IMR-90 (cell line): Measurements from ENCODE around the gene LARP4B. TPM values are rescaled to one million over a fixed set of nuclear protein-coding genes. Genes with fewer than 3 reads are reported as not detected.

Experiments
- ATAC-seq: fragments of 200-7000 bp; cut with Tn5 transposase; 2 replicates; pipeline ENCODE4 v1.9.1; 2020; ENCODE audit warnings: low read depth, mild to moderate bottlenecking, moderate library complexity
- BruUV-seq: library from RNA; stranded (reverse); fragments of 400-500 nt; replicated peaks from 2 replicates; lab custom pipeline; 2021; lab: Mats Ljungman, UMichigan
- CTCF ChIA-PET: fragments of 300-600 bp; formaldehyde crosslinking; extraction: SDS; loops from one replicate; lab custom pipeline; 2021; ENCODE audit warnings: antibody characterized with exemption; lab: Yijun Ruan, JAX
- POLR2A ChIA-PET: fragments of 300-600 bp; sonication (Branson Sonifier 250); formaldehyde crosslinking; loops from one replicate; lab custom pipeline; 2022; ENCODE audit warnings: antibody characterized with exemption; ENCODE audit not compliant: unreplicated experiment; lab: Charles Lee
- DNase-seq: peaks from one replicate; pipeline ENCODE4 v3.0.0; 2013
- H2AFZ ChIP-seq: replicated peaks from 2 replicates; pipeline ENCODE3; 2013; ENCODE audit warnings: low read length, mild to moderate bottlenecking; ENCODE audit not compliant: poor library complexity
- H2AK5ac ChIP-seq: 2 replicates; pipeline ENCODE4 v1.6.1; 2013; ENCODE audit warnings: low read depth, low read length, inconsistent platforms
- H2AK9ac ChIP-seq: replicated peaks from 2 replicates; pipeline ENCODE3; 2013; ENCODE audit warnings: mild to moderate bottlenecking, low read depth, low read length, moderate library complexity; ENCODE audit not compliant: poor library complexity
- H2BK120ac ChIP-seq: 2 replicates; pipeline ENCODE4 v1.6.1; 2013; ENCODE audit warnings: low read depth, low read length, inconsistent platforms
- H2BK15ac ChIP-seq: 3 replicates; pipeline ENCODE4 v1.6.1; 2013; ENCODE audit warnings: low read depth, low read length, inconsistent platforms
- H2BK20ac ChIP-seq: 2 replicates; pipeline ENCODE4 v1.6.1; 2013; ENCODE audit warnings: low read depth, mild to moderate bottlenecking, inconsistent platforms, low read length, moderate library complexity
- H2BK5ac ChIP-seq: 2 replicates; pipeline ENCODE4 v1.6.1; 2013; ENCODE audit warnings: mild to moderate bottlenecking, low read depth, low read length, inconsistent platforms; ENCODE audit not compliant: poor library complexity, severe bottlenecking
- H3K14ac ChIP-seq: replicated peaks from 2 replicates; pipeline ENCODE4 v1.6.1; 2013; ENCODE audit warnings: low read depth, low read length, inconsistent platforms
- H3K18ac ChIP-seq: 2 replicates; pipeline ENCODE4 v1.6.1; 2013; ENCODE audit warnings: low read depth, low read length, control low read depth
- H3K23ac ChIP-seq: 2 replicates; pipeline ENCODE4 v1.6.1; 2013; ENCODE audit warnings: low read depth, low read length, inconsistent platforms
- H3K27ac ChIP-seq: 2 replicates; pipeline ENCODE4 v1.5.1; 2013; ENCODE audit warnings: mild to moderate bottlenecking, control low read depth, low read length; ENCODE audit not compliant: insufficient read depth
- H3K27me3 ChIP-seq: 2 replicates; pipeline ENCODE4 v1.6.1; 2013; ENCODE audit warnings: low read length; ENCODE audit not compliant: control insufficient read depth, insufficient read depth
- H3K36me3 ChIP-seq: 2 replicates; pipeline ENCODE4 v1.6.1; 2013; ENCODE audit warnings: low read length, mixed read lengths; ENCODE audit not compliant: control insufficient read depth, insufficient read depth
- H3K4ac ChIP-seq: 2 replicates; pipeline ENCODE4 v1.6.1; 2013; ENCODE audit warnings: low read depth, low read length, inconsistent platforms
- H3K4me1 ChIP-seq: 2 replicates; pipeline ENCODE4 v1.6.1; 2013; ENCODE audit warnings: low read length, mixed read lengths; ENCODE audit not compliant: control insufficient read depth, insufficient read depth
- H3K4me2 ChIP-seq: 2 replicates; pipeline ENCODE4 v1.6.1; 2013; ENCODE audit warnings: low read depth, mild to moderate bottlenecking, control low read depth, low read length, moderate library complexity
- H3K4me3 ChIP-seq: 2 replicates; pipeline ENCODE4 v1.5.1; 2013; ENCODE audit warnings: low read depth, mild to moderate bottlenecking, control low read depth, low read length, moderate library complexity; ENCODE audit not compliant: insufficient read depth
- H3K56ac ChIP-seq: 2 replicates; pipeline ENCODE4 v1.6.1; 2013; ENCODE audit warnings: low read length, inconsistent platforms; ENCODE audit not compliant: insufficient read depth; ENCODE audit errors: extremely low read depth
- H3K79me1 ChIP-seq, 2 experiments: 2 replicates each; pipeline ENCODE4 v1.6.1; 2013; ENCODE audit warnings: low read length in 2 of 2, inconsistent platforms in 1 of 2, low read depth in 1 of 2
- H3K9ac ChIP-seq: 2 replicates; pipeline ENCODE4 v1.6.1; 2013; ENCODE audit warnings: low read depth, low read length, control low read depth
- H3K9me1 ChIP-seq: 2 replicates; pipeline ENCODE4 v1.6.1; 2013; ENCODE audit warnings: low read length, inconsistent platforms; ENCODE audit not compliant: insufficient read depth
- H3K9me3 ChIP-seq: 2 replicates; pipeline ENCODE4 v1.6.1; 2013; ENCODE audit warnings: low read length; ENCODE audit not compliant: control insufficient read depth, insufficient read depth
- H4K20me1 ChIP-seq: 2 replicates; pipeline ENCODE4 v1.6.1; 2013; ENCODE audit warnings: low read length, inconsistent platforms; ENCODE audit not compliant: insufficient read depth
- H4K5ac ChIP-seq: 2 replicates; pipeline ENCODE4 v1.6.1; 2013; ENCODE audit warnings: mild to moderate bottlenecking, low read depth, low read length, control low read depth
- H4K8ac ChIP-seq, 2 experiments: 2 replicates each; pipeline ENCODE4 v1.6.1; 2013; ENCODE audit warnings: low read depth in 2 of 2, low read length in 2 of 2, control low read depth in 1 of 2, inconsistent platforms in 1 of 2
- H4K91ac ChIP-seq: 2 replicates; pipeline ENCODE4 v1.6.1; 2013; ENCODE audit warnings: low read depth, low read length, inconsistent platforms; ENCODE audit not compliant: insufficient read depth
- CHD1 ChIP-seq: IDR thresholded peaks from 2 replicates; pipeline ENCODE4 v1.6.1; 2012; ENCODE audit warnings: low read depth, low read length, improper control_type of control experiment
- FOS ChIP-seq: fragments of 150-350 bp; IDR thresholded peaks from 2 replicates; pipeline ENCODE4 v1.6.1; 2016; ENCODE audit warnings: low read depth, low read length
- MAFK ChIP-seq: IDR thresholded peaks from 2 replicates; pipeline ENCODE4 v1.6.1; 2012; ENCODE audit warnings: low read depth, low read length, improper control_type of control experiment
- MXI1 ChIP-seq: IDR thresholded peaks from 2 replicates; pipeline ENCODE4 v1.6.1; 2012; ENCODE audit warnings: low read depth, mild to moderate bottlenecking, low read length, moderate library complexity, borderline replicate concordance
- RAD21 ChIP-seq: IDR thresholded peaks from 2 replicates; pipeline ENCODE4 v1.6.1; 2012; ENCODE audit warnings: low read length, improper control_type of control experiment
- RCOR1 ChIP-seq: IDR thresholded peaks from 2 replicates; pipeline ENCODE4 v1.6.1; 2012; ENCODE audit warnings: mild to moderate bottlenecking, low read length, improper control_type of control experiment; ENCODE audit not compliant: insufficient replicate concordance
- RFX5 ChIP-seq: IDR thresholded peaks from 2 replicates; pipeline ENCODE4 v1.8.0; 2012; ENCODE audit warnings: low read depth, mild to moderate bottlenecking, low read length, moderate library complexity
- SMC3 ChIP-seq: fragments of 150-350 bp; IDR thresholded peaks from 2 replicates; pipeline ENCODE4 v1.6.1; 2016; ENCODE audit warnings: low read depth, mild to moderate bottlenecking, antibody characterized with exemption, low read length, moderate library complexity
- WGBS, 2 experiments: methylation state at CpG; one replicate each; pipeline versions ENCODE4 v1.1.5 to v1.1.7; 2013; ENCODE audit warnings: missing lambda C conversion rate in 2 of 2; ENCODE audit not compliant: insufficient read length in 1 of 2; ENCODE audit errors: extremely low coverage in 2 of 2; 5-methylcytosine and 5-hydroxymethylcytosine counted together
- dilution Hi-C: fragments of 300-500 bp; cut with HindIII; formaldehyde crosslinking; loops from one replicate; pipeline ENCODE4 v1.14.3; 2018; ENCODE audit warnings: low sequenced_read_pairs; ENCODE audit not compliant: unreplicated experiment
- in situ Hi-C: fragments of 300-500 bp; cut with MboI; formaldehyde crosslinking; loops from 3 replicates; pipeline ENCODE4 v1.14.3; 2019; ENCODE audit warnings: low sequenced_read_pairs, inconsistent platforms, mixed read lengths
- intact Hi-C: fragments of 100-400 bp; cut with micrococcal nuclease; formaldehyde crosslinking; loops from 2 replicates; pipeline ENCODE4 v1.10.0; 2022
- polyA plus RNA-seq, 3 experiments: library from polyadenylated mRNA; depleted of rRNA; stranded (reverse); fragments of >200 nt; gene quantifications; 2 replicates each; pipeline ENCODE4 v1.2.3, GENCODE V29; 2012; ENCODE audit warnings: low replicate concordance in 1 of 3
- total RNA-seq: library from RNA; depleted of rRNA; stranded (reverse); fragments of >200 nt; gene quantifications from 2 replicates; pipeline ENCODE4 v1.2.3, GENCODE V29; 2012
- TF ChIP-seq, protein P1 (sequence below): fragments of 150-350 bp; IDR thresholded peaks from 2 replicates; pipeline ENCODE4 v1.6.1; 2016; ENCODE audit warnings: low read depth, mild to moderate bottlenecking, low read length, moderate library complexity, borderline replicate concordance
- TF ChIP-seq, protein P2 (sequence below): fragments of 150-350 bp; IDR thresholded peaks from 2 replicates; pipeline ENCODE4 v1.6.1; 2017; ENCODE audit warnings: mild to moderate bottlenecking, antibody characterized with exemption, low read length, low read depth

The LARP4B gene
- total and polyA plus RNA-seq, 2 of the 4 experiments (the other 2 are of a cell fraction), result 24.3 to 25.5 TPM

DNA sequence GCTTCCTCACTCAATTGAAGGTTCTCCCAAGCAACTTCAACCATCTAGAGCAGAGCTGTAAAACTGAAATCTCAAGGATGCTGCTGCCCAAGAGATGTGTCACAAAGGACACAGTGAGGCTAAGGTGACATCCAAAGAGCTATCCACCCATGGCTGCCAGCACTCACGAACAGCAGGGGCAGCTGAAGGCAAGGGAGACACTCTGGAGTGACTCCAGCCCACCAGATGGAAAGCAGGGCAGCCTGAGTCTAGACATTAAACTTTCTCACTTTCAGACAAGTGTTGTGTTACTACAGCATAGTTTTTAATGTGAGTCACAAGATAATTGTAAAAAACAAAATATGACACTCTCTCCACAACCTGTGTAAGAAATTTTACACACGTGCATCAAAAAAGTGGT is 113.5 kb downstream of the LARP4B start:
- WGBS, 2 experiments, result no CpG with 5 or more reads among the region's 2 CpGs
- H2BK15ac ChIP-seq, result no peak overlapping the region
- H3K79me1 ChIP-seq, result peaks cover 31 to 78% of the 10 kb centered on the region in 2 experiments; a peak in 3 of 4 replicates
- POLR2A ChIA-PET, result interaction anchor here (0.5 kb wide), 1 partner anchor 25 kb away, joined by 3 read pairs; no protein-coding TSS in a partner anchor
- H4K8ac ChIP-seq, result no peak overlapping the region
- intact Hi-C loops (no loop called here), in situ Hi-C loops (no loop called here), dilution Hi-C loops (no loop called here)
- H4K5ac ChIP-seq, result no peak overlapping the region
- CTCF ChIA-PET, result no interaction called here
- H3K4ac ChIP-seq, result no peak overlapping the region
- H4K20me1 ChIP-seq, result peaks cover 31% of the 10 kb centered on the region
- H3K14ac ChIP-seq, result no peak overlapping the region
- peaks cover 74% of the 10 kb centered on the region for H3K36me3 ChIP-seq
- H3K4me2 ChIP-seq, result no peak overlapping the region
- no peak overlapping the region for H3K23ac ChIP-seq
- no TSS peak for BruUV-seq
- H2BK20ac ChIP-seq, result no peak overlapping the region
- no peak overlapping the region for H3K4me3 ChIP-seq
- ATAC-seq (no peak; the same call in 1 of the 2 replicates), DNase-seq (no peak)
- H2AK5ac ChIP-seq, result no peak overlapping the region
- no peaks in the 10 kb centered on the region for H3K9me3 ChIP-seq
- no peak overlapping the region for H3K9ac ChIP-seq
- no peak overlapping the region for H3K18ac ChIP-seq
- no peak overlapping the region for H2BK120ac ChIP-seq
- no peak overlapping the region for H2AK9ac ChIP-seq
- H3K27ac ChIP-seq, result no peak overlapping the region
- H2BK5ac ChIP-seq, result no peak overlapping the region
- no peak overlapping the region for H2AFZ ChIP-seq
- no peaks in the 10 kb centered on the region for H3K27me3 ChIP-seq
- H3K9me1 ChIP-seq, result peaks cover 35% of the 10 kb centered on the region
- TF ChIP-seq, protein P1, sequence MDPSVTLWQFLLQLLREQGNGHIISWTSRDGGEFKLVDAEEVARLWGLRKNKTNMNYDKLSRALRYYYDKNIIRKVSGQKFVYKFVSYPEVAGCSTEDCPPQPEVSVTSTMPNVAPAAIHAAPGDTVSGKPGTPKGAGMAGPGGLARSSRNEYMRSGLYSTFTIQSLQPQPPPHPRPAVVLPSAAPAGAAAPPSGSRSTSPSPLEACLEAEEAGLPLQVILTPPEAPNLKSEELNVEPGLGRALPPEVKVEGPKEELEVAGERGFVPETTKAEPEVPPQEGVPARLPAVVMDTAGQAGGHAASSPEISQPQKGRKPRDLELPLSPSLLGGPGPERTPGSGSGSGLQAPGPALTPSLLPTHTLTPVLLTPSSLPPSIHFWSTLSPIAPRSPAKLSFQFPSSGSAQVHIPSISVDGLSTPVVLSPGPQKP, result no peak
- TF ChIP-seq CHD1 (no peak), MXI1 (no peak), FOS (no peak), SMC3 (no peak), MAFK (no peak), RCOR1 (no peak), RFX5 (no peak), RAD21 (no peak)
- TF ChIP-seq, protein P2, sequence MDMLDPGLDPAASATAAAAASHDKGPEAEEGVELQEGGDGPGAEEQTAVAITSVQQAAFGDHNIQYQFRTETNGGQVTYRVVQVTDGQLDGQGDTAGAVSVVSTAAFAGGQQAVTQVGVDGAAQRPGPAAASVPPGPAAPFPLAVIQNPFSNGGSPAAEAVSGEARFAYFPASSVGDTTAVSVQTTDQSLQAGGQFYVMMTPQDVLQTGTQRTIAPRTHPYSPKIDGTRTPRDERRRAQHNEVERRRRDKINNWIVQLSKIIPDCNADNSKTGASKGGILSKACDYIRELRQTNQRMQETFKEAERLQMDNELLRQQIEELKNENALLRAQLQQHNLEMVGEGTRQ, result no peak
- H4K91ac ChIP-seq, result no peak overlapping the region
- H3K4me1 ChIP-seq, result peaks cover 10% of the 10 kb centered on the region
- no peak overlapping the region for H3K56ac ChIP-seq
